GM13977 (cell line): ENCODE measurements around the gene PRR18.

Source experiments
- DNase-seq: peaks from one replicate; pipeline ENCODE4 v3.0.0; 2012; ENCODE audit warnings: low spot score
- in situ Hi-C: fragments of 300-500 bp; cut with MboI; formaldehyde crosslinking; loops from one replicate; pipeline ENCODE4 v1.12.0; 2022; ENCODE audit warnings: low sequenced_read_pairs, low pct_unique_long_range_greater_than_20kb, mixed read lengths, inconsistent platforms; ENCODE audit not compliant: unreplicated experiment
- TF ChIP-seq, protein P1 (sequence below): IDR thresholded peaks from 2 replicates; pipeline ENCODE4 v1.5.1; 2012; ENCODE audit warnings: mild to moderate bottlenecking, control low read depth; ENCODE audit not compliant: insufficient read depth; ENCODE audit errors: extremely low read depth, missing control alignments

The PRR18 gene

DNA sequence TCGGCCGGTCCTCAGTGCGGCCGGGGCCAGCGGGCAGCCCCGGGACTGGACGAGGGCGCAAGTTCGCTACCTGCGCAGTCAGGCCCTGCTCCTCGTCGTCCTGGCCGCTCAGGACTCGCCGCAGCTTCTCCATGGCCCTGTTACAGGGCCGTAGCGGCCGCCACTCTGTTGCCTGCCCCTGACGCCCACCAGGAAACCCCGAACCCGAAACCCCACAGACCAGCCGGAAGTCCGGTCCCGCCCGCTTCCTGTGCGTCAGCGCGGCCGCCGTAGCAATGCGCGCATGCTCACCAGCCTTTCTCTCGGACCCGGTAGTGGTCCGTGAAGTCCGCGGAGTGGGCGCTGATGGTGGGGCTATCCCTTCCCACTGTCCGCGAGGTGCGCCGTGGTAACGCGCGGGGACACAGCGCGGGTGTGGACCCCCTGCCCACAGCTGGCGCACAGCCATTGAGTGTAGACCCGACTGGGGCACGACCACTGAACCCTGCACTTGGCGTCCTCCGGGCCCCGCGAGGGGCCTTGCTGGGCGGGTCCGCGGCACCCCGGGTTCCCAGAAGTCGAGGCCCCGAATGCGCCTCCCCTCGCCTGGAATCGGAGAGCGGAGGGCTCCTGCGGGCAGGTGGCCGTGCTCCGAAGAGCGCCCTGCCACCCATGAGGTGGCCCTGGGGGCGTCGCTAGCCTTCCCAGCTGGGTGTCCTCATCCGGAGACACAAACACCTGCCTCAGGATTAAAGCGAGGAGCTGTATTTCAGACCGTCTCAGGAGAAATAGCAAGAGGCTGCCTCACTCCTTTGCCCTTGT, 34.4 kb upstream of the PRR18 start, which contains the start of gene SFT2D1:
SFT2D1 (minus strand) TSS at position 197 of the 801 bp plus-strand sequence; CDS start at position 133, 64 bp downstream.
- TF ChIP-seq, protein P1, sequence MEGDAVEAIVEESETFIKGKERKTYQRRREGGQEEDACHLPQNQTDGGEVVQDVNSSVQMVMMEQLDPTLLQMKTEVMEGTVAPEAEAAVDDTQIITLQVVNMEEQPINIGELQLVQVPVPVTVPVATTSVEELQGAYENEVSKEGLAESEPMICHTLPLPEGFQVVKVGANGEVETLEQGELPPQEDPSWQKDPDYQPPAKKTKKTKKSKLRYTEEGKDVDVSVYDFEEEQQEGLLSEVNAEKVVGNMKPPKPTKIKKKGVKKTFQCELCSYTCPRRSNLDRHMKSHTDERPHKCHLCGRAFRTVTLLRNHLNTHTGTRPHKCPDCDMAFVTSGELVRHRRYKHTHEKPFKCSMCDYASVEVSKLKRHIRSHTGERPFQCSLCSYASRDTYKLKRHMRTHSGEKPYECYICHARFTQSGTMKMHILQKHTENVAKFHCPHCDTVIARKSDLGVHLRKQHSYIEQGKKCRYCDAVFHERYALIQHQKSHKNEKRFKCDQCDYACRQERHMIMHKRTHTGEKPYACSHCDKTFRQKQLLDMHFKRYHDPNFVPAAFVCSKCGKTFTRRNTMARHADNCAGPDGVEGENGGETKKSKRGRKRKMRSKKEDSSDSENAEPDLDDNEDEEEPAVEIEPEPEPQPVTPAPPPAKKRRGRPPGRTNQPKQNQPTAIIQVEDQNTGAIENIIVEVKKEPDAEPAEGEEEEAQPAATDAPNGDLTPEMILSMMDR = peak; percentile 4
- in situ Hi-C loops = no loop called here
- peak; percentile 94 for DNase-seq

DNA sequence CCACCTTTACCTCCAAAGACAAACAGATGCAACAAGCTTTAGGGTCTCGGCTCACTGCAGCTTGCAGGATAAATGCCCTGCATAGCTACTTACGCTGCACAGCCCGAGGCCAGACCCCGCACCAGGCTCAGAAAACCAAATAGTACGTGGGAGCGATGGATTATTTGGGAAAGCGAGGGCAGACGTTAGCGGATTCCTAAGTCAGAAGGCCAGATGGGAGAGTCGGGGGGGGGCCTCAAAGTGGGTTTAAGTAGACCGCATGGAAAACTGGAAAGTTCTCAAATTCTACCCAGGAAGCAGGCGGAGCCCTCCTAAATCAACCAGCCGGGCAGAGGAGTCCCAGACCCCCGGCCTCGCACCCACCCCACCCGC, 33.8 kb upstream of the PRR18 start:
- in situ Hi-C loops = no loop called here
- DNase-seq = no peak
- TF ChIP-seq, protein P1 = no peak

DNA sequence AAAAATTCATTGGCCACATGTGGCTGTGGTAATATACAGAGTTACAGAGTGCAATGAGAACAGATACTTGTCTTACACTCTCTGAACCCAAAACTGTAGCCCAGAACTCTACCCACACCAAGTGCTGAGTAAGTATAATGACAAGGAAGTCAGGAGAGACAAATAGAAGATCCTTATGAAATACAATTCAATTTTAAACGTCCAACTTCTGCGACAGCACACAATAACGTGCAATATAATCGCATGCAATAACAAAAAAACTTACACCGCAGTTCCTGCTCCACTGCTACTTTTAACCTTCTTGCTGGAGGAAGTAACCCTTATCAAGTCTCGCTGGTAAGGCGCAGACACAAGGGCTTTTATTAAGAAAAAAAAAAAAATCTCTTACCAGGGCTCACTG, 33.3 kb upstream of the PRR18 start:
- TF ChIP-seq, protein P1 = no peak
- no peak for DNase-seq
- in situ Hi-C loops = no loop called here

DNA sequence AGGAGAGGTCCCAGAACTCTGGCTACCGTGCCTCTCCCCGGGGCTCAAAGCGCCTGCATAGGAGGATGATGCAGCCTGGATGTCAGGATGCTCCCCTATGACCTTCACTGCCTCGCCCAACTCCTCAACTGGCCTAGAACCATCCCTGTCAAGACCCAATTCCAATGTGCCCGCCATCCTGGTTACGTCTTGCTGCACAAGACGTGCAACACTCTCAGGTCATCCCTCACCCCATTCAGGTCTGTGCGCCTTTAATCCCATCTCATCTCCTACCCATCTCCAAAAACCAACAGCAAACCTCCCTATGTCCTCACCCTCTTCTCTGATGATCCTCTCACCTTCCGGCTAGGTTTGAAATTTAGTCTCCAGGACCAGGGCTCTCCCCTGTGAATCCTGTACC, 30.7 kb upstream of the PRR18 start:
- TF ChIP-seq, protein P1 = no peak
- in situ Hi-C loops = no loop called here
- no peak for DNase-seq

DNA sequence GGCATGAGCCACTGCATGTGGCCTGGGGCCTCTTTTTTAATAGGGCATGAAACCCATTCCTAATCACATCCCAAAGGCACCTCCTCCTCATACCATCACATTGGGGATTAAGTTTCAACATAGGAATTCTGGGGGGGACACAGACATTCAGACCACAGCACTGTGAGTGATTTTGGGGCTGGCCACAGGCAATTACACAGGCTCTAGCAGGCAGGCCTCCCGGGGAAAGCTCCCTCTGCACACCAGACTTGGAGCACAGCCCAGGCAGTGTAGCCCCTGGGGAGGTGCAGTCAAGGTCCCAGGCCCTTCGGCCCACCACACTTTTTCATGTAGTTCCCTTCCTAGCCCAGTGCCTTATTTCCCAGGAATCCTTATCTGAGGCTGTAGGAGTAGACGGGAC, 28.7 kb upstream of the PRR18 start:
- TF ChIP-seq, protein P1 = no peak
- DNase-seq = no peak
- in situ Hi-C loops = no loop called here

DNA sequence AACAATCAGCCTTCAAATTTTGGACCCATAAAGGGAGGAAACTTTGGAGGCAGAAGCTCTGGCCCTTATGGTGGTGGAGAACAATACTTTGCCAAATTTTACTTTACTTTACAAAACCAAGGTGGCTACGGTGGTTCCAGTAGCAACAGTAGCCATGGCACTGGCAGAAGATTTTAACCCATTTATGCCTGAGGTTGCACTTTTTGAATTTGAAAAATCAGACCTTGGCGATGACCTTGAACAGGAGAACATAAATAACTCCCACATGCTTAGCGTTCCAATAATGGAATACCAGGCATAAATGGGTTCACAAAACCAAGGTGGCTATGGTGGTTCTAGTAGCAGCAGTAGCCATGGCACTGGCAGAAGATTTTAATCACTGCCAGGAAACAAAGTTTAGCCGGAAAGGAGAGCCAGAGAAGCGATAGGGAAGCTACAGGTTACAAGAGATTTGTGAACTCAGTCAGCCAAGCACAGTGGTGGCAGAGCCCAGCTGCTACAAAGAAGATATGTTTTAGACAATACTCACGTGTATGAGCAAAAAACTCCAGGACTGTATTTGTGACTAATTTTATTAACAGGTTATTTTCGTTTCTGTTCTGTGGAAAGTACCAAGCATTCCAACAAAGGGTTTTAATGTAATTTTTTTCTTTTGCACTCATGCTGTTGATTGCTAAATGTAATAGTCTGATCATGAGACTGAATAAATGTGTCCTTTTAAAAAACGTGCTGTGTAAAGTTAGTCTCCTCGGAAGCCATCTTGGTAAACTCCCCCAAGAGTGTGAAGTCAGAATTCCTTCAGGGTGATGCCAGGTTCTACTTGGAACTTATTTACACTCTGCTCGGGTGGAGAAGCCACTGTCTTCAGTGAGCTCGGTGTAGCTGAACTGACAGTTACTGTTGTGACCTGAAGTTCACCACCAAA, 27.4 kb upstream of the PRR18 start:
- in situ Hi-C loops = no loop called here
- TF ChIP-seq, protein P1 = no peak
- DNase-seq = no peak
